K562 (cell line): ENCODE data around the gene TSSK2. TPM values are rescaled to one million over a fixed set of nuclear protein-coding genes. Genes with fewer than 3 reads are reported as not detected.

Experiments used
- CGGBP1 ChIP-seq: fragments of 250-450 bp; sonication (Bioruptor Pico); IDR thresholded peaks from 2 replicates; pipeline ENCODE4 v1.9.0; 2021; ENCODE audit warnings: mild to moderate bottlenecking
- ELF2 ChIP-seq: fragments of 250-450 bp; sonication (Bioruptor Pico); IDR thresholded peaks from 2 replicates; pipeline ENCODE4 v1.5.0; 2021; ENCODE audit warnings: mild to moderate bottlenecking
- ELF4 ChIP-seq: fragments of 450-650 bp; formaldehyde crosslinking; IDR thresholded peaks from 2 replicates; pipeline ENCODE4 v1.4.0; 2022; ENCODE audit warnings: missing genetic modification characterization
- EP300 ChIP-seq: IDR thresholded peaks from 2 replicates; pipeline ENCODE4 v1.6.1; 2012; ENCODE audit warnings: low read length, improper control_type of control experiment
- JUNB ChIP-seq: fragments of 450-650 bp; formaldehyde crosslinking; conservative IDR thresholded peaks from 2 replicates; pipeline ENCODE4 v1.4.0; 2020; ENCODE audit warnings: mild to moderate bottlenecking
- JUND ChIP-seq, 2 experiments: IDR thresholded peaks; 2 replicates in 1 of 2; 3 replicates in 1 of 2; pipeline ENCODE4 v1.6.1; 2011; ENCODE audit warnings: borderline replicate concordance in 2 of 2, low read depth in 2 of 2, low read length in 2 of 2, improper control_type of control experiment in 1 of 2, missing biosample characterization in 1 of 2, missing genetic modification characterization in 1 of 2, missing genetic modification reagents in 1 of 2
- NFXL1 ChIP-seq: fragments of 450-650 bp; formaldehyde crosslinking; IDR thresholded peaks from 2 replicates; pipeline ENCODE4 v1.4.0; 2021; ENCODE audit warnings: mild to moderate bottlenecking
- SAFB ChIP-seq: fragments of 200-400 bp; formaldehyde crosslinking; IDR thresholded peaks from 2 replicates; pipeline ENCODE4 v1.6.1; 2017; ENCODE audit warnings: low read depth, low read length, borderline replicate concordance
- ZBTB7A ChIP-seq: IDR thresholded peaks from 2 replicates; pipeline ENCODE4 v1.6.1; 2011; ENCODE audit warnings: low read depth, mild to moderate bottlenecking, low read length, moderate library complexity, borderline replicate concordance; ENCODE audit not compliant: control insufficient read depth
- ZNF121 ChIP-seq: sonication (generic); formaldehyde crosslinking; conservative IDR thresholded peaks from 2 replicates; pipeline ENCODE4 v1.8.0; 2022; ENCODE audit warnings: missing genetic modification reagents
- ZNF133 ChIP-seq: fragments of 250-450 bp; sonication (Bioruptor Pico); IDR thresholded peaks from 2 replicates; pipeline ENCODE4 v1.4.0; 2020; ENCODE audit warnings: mild to moderate bottlenecking
- ZNF165 ChIP-seq: fragments of 250-450 bp; sonication (Bioruptor Pico); IDR thresholded peaks from 2 replicates; pipeline ENCODE4 v1.4.0; 2020; ENCODE audit warnings: borderline replicate concordance
- ZNF274 ChIP-seq: IDR thresholded peaks from 2 replicates; pipeline ENCODE4 v1.6.1; 2011; ENCODE audit warnings: low read depth, mild to moderate bottlenecking, low read length, moderate library complexity, borderline replicate concordance
- polyA plus RNA-seq, 8 experiments: library from polyadenylated mRNA; depleted of rRNA in 4 of 8; stranded (reverse) in 5 of 8; unstranded in 3 of 8; fragments of >200 nt; fragmentation: Nextera tagmentation in 2 of 8; fragmentation: Illumina TruSeq in 1 of 8; extraction: Ambion mirVana in 2 of 8; extraction: Trizol in 1 of 8; gene quantifications; 2 replicates each; pipeline versions ENCODE4 v1.2.1 to v1.2.3, GENCODE V29; 2011 to 2014; ENCODE audit warnings: inconsistent platforms in 1 of 8, missing spikeins in 1 of 8
- total RNA-seq, 7 experiments: library from RNA; depleted of rRNA in 6 of 7; stranded (reverse); fragments of >200 nt in 6 of 7; fragmentation: Illumina TruSeq in 2 of 7; extraction: Trizol in 2 of 7; gene quantifications; 2 replicates each; pipeline versions ENCODE4 v1.2.1 to v1.2.3, GENCODE V29; 2011 to 2021; ENCODE audit warnings: low replicate concordance in 1 of 7
- TF ChIP-seq, protein P1 (sequence below): fragments of 250-450 bp; sonication (Bioruptor Pico); IDR thresholded peaks from 2 replicates; pipeline ENCODE4 v1.4.0; 2020
- TF ChIP-seq, protein P2 (sequence below): fragments of 450-650 bp; formaldehyde crosslinking; IDR thresholded peaks from 2 replicates; pipeline ENCODE4 v1.4.0; 2020; ENCODE audit warnings: mild to moderate bottlenecking, moderate library complexity

TSSK2 gene
- total and polyA plus RNA-seq, 9 of the 15 experiments (the other 6 are each of a cell fraction or from before 2014, with no cell fraction given) = 0.04 TPM; not detected in 8

DNA sequence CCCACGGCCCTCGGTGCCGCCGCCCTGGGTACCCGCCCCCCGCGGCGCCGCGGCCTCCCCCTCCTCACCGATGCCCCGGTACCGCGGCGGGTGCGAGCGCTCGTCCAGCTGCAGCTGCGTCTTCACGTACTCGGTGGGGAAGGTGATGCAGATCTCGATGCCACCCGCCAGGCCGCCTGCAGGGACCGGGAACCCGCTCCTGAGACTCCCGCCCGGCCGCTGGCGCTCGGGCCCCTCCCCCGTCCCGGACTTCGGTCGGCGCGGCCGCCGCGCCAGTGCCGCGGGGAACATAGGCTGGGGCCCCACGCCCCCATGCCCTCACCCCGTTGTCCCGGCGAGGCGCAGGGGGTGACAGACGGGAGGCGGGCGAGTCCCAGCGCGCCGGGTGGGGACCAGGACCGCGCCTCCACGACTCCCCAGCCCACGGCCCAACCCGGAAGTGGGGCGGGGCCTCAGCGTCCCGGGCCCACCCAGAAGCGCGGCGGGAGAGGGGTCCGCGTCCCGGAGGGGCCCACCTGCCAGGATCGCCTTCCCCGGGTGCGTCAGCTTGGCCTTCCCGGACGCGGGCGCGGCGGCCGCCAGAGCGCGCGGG, 47.1 kb downstream of the TSSK2 start (continued):
- TF ChIP-seq, protein P1, sequence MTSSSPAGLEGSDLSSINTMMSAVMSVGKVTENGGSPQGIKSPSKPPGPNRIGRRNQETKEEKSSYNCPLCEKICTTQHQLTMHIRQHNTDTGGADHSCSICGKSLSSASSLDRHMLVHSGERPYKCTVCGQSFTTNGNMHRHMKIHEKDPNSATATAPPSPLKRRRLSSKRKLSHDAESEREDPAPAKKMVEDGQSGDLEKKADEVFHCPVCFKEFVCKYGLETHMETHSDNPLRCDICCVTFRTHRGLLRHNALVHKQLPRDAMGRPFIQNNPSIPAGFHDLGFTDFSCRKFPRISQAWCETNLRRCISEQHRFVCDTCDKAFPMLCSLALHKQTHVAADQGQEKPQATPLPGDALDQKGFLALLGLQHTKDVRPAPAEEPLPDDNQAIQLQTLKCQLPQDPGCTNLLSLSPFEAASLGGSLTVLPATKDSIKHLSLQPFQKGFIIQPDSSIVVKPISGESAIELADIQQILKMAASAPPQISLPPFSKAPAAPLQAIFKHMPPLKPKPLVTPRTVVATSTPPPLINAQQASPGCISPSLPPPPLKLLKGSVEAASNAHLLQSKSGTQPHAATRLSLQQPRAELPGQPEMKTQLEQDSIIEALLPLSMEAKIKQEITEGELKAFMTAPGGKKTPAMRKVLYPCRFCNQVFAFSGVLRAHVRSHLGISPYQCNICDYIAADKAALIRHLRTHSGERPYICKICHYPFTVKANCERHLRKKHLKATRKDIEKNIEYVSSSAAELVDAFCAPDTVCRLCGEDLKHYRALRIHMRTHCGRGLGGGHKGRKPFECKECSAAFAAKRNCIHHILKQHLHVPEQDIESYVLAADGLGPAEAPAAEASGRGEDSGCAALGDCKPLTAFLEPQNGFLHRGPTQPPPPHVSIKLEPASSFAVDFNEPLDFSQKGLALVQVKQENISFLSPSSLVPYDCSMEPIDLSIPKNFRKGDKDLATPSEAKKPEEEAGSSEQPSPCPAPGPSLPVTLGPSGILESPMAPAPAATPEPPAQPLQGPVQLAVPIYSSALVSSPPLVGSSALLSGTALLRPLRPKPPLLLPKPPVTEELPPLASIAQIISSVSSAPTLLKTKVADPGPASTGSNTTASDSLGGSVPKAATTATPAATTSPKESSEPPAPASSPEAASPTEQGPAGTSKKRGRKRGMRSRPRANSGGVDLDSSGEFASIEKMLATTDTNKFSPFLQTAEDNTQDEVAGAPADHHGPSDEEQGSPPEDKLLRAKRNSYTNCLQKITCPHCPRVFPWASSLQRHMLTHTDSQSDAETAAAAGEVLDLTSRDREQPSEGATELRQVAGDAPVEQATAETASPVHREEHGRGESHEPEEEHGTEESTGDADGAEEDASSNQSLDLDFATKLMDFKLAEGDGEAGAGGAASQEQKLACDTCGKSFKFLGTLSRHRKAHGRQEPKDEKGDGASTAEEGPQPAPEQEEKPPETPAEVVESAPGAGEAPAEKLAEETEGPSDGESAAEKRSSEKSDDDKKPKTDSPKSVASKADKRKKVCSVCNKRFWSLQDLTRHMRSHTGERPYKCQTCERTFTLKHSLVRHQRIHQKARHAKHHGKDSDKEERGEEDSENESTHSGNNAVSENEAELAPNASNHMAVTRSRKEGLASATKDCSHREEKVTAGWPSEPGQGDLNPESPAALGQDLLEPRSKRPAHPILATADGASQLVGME (CRISPR knock-in tag) = peak; percentile 40; the same call in 1 of the 2 replicates
- TF ChIP-seq ZNF133 (CRISPR knock-in tag) (peak; percentile 83; the same call in 1 of the 2 replicates), ELF2 (peak; percentile 98), JUND (IDR thresholded peaks at IDR 0.05; ENCODE audit: borderline replicate concordance, low read depth, low read length) (peak; percentile 40), JUND (tag; IDR thresholded peaks at IDR 0.05; ENCODE audit: borderline replicate concordance, low read depth, low read length) (no peak), SAFB (no peak), ZNF274 (peak; percentile 40; the same call in 1 of the 2 replicates), NFXL1 (CRISPR knock-in tag) (0 out of 2 replicates have a peak, but pooled peaks have one; percentile 59), JUNB (CRISPR knock-in tag) (peak; percentile 53; the same call in 1 of the 2 replicates), ZNF121 (CRISPR knock-in tag) (no peak), CGGBP1 (CRISPR knock-in tag) (0 out of 2 replicates have a peak, but pooled peaks have one; percentile 60), ZNF165 (peak; percentile 49), ELF4 (CRISPR knock-in tag) (peak; percentile 95), EP300 (0 out of 2 replicates have a peak, but pooled peaks have one; percentile 13), ZBTB7A (no peak)
- TF ChIP-seq, protein P2, sequence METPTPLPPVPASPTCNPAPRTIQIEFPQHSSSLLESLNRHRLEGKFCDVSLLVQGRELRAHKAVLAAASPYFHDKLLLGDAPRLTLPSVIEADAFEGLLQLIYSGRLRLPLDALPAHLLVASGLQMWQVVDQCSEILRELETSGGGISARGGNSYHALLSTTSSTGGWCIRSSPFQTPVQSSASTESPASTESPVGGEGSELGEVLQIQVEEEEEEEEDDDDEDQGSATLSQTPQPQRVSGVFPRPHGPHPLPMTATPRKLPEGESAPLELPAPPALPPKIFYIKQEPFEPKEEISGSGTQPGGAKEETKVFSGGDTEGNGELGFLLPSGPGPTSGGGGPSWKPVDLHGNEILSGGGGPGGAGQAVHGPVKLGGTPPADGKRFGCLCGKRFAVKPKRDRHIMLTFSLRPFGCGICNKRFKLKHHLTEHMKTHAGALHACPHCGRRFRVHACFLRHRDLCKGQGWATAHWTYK = peak; percentile 94
